ENCODE data around the gene PARD3. TPM values are rescaled to one million over a fixed set of nuclear protein-coding genes. Genes with fewer than 3 reads are reported as not detected.

Gene PARD3
- total RNA-seq, 1 experiment from 2014 or later, result 57.4 TPM

DNA sequence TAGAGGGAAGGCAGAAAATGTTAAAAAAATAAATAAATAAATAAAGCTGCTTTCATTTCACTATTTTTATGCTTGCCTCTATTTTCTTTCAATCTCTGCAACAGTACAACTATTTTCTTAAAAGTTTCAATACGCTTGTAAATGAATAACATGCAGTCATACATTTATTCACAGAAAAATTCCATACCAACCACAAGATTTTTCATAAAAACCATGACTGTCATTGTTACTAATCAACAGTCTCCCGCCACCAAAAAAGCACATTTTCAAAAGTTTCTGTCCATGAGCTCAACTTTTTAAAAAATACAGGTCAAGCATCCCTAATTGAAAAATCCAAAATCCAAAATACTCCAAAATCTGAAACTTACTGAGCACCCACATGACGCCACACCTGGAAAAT lies 5.3 kb downstream of the PARD3 start:
- no peaks in the 10 kb centered on the region for H3K9me2 ChIP-seq (ENCODE audit: insufficient read depth)
- intact Hi-C loops (cut with micrococcal nuclease; ENCODE audit: unreplicated experiment), result no loop called here
- H3K27me3 ChIP-seq (ENCODE audit: insufficient read depth, low read depth), result no peaks in the 10 kb centered on the region
- no peaks in the 10 kb centered on the region for H3K36me3 ChIP-seq (ENCODE audit: low read depth)
- H3K79me2 ChIP-seq (ENCODE audit: low read depth), result peaks cover 88% of the 10 kb centered on the region
- peaks cover 27% of the 10 kb centered on the region for H4K20me1 ChIP-seq (ENCODE audit: insufficient read depth)
- no TSS peak for BruUV-seq (replicated peaks)
- POLR2A ChIA-PET (ENCODE audit: unreplicated experiment), result no interaction called here
- TF ChIP-seq EZH2 (IDR thresholded peaks at IDR 0.05; ENCODE audit: low read depth), result no peak
- TF ChIP-seq, protein P1, sequence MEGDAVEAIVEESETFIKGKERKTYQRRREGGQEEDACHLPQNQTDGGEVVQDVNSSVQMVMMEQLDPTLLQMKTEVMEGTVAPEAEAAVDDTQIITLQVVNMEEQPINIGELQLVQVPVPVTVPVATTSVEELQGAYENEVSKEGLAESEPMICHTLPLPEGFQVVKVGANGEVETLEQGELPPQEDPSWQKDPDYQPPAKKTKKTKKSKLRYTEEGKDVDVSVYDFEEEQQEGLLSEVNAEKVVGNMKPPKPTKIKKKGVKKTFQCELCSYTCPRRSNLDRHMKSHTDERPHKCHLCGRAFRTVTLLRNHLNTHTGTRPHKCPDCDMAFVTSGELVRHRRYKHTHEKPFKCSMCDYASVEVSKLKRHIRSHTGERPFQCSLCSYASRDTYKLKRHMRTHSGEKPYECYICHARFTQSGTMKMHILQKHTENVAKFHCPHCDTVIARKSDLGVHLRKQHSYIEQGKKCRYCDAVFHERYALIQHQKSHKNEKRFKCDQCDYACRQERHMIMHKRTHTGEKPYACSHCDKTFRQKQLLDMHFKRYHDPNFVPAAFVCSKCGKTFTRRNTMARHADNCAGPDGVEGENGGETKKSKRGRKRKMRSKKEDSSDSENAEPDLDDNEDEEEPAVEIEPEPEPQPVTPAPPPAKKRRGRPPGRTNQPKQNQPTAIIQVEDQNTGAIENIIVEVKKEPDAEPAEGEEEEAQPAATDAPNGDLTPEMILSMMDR (conservative IDR thresholded peaks at IDR 0.05), result no peak
- no peak overlapping the region for H3K27ac ChIP-seq
- CTCF ChIA-PET, result interaction anchor here (0.6 to 0.7 kb wide), 2 partner anchors 8 to 76 kb away, joined by 3 read pairs; no protein-coding TSS in a partner anchor
- peaks cover 21% of the 10 kb centered on the region for H3K4me1 ChIP-seq (replicated peaks; ENCODE audit: insufficient read depth)
- no peak for DNase-seq
- H2AFZ ChIP-seq, result no peak overlapping the region
- H3F3A ChIP-seq (ENCODE audit: insufficient read depth, low read depth), result no peaks in the 10 kb centered on the region
- no peak overlapping the region for H3K4me2 ChIP-seq
- no peak overlapping the region for H3K4me3 ChIP-seq
- no peaks in the 10 kb centered on the region for H3K9me3 ChIP-seq (ENCODE audit: insufficient read depth, low read depth)

DNA sequence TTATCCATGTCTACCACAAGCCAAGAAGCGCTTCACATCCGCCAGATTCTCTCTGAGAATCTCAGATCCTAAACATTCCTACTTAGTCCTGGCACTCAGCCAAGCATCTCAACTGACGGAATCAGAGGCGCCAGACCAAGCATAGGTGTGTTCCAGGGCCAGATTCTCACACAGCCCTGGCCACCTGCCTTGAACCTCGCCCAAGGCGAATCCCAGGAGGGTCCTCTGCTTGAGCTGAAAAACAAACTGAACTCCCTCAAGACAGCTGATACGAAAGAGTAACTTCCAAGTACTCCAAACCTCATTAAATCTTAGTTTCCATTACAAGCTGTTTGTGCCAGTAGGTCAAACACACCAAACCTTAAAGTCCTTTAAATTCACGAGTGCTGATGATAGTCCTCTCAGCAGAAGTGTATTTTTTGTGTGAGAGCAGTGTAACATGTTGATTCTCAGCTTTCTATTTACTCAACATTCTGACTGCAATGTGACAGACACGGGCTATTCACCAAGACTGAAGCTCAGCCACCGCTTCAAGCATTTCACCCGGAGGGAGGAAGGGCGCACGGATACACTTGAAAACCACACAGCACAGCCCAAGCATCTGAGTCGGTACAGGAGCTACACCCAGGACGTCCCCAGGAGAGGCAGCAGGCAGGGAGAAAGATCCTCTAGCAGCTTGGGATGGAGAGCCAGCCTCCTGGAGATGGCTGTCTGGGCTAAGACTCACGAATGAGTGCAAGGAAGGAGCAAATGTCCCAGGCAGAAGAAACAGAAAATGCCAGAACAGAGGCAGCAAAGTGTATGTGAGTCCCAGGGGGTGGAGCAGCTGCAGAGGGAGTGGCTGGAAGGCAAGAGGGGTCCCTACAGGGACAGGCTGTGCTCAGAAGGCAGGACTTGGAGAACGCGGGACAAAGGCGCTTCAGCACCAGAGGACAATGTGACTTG lies 6.0 kb downstream of the PARD3 start:
- no peak overlapping the region for H2AFZ ChIP-seq
- TF ChIP-seq EZH2 (IDR thresholded peaks at IDR 0.05; ENCODE audit: low read depth), result no peak
- TF ChIP-seq, protein P1 (conservative IDR thresholded peaks at IDR 0.05), result no peak
- H3K36me3 ChIP-seq (ENCODE audit: low read depth), result no peaks in the 10 kb centered on the region
- intact Hi-C loops (cut with micrococcal nuclease; ENCODE audit: unreplicated experiment), result no loop called here
- H3K9me3 ChIP-seq (ENCODE audit: insufficient read depth, low read depth), result no peaks in the 10 kb centered on the region
- peaks cover 27% of the 10 kb centered on the region for H4K20me1 ChIP-seq (ENCODE audit: insufficient read depth)
- H3K4me1 ChIP-seq (replicated peaks; ENCODE audit: insufficient read depth), result peaks cover 21% of the 10 kb centered on the region
- DNase-seq, result no peak
- no TSS peak for BruUV-seq (replicated peaks)
- H3K4me2 ChIP-seq, result no peak overlapping the region
- H3K9me2 ChIP-seq (ENCODE audit: insufficient read depth), result no peaks in the 10 kb centered on the region
- H3K4me3 ChIP-seq, result no peak overlapping the region
- H3F3A ChIP-seq (ENCODE audit: insufficient read depth, low read depth), result no peaks in the 10 kb centered on the region
- no peak overlapping the region for H3K27ac ChIP-seq
- H3K79me2 ChIP-seq (ENCODE audit: low read depth), result peaks cover 92% of the 10 kb centered on the region
- POLR2A ChIA-PET (ENCODE audit: unreplicated experiment), result no interaction called here
- H3K27me3 ChIP-seq (ENCODE audit: insufficient read depth, low read depth), result no peaks in the 10 kb centered on the region
- CTCF ChIA-PET, result interaction anchor here (0.7 kb wide), 1 partner anchor 8 kb away, joined by 3 read pairs; no protein-coding TSS in a partner anchor

- Histone ChIP-seq H3K36me3 (ENCODE audit: low read depth) (no peaks in the 10 kb centered on the region), H3K27ac (no peak overlapping the region), H2AFZ (no peak overlapping the region), H3K4me3 (no peak overlapping the region), H3K27me3 (ENCODE audit: insufficient read depth, low read depth) (no peaks in the 10 kb centered on the region), H3K9me2 (ENCODE audit: insufficient read depth) (no peaks in the 10 kb centered on the region), H4K20me1 (ENCODE audit: insufficient read depth) (peaks cover 23% of the 10 kb centered on the region), H3K4me1 (replicated peaks; ENCODE audit: insufficient read depth) (peaks cover 18% of the 10 kb centered on the region), H3K4me2 (no peak overlapping the region), H3K79me2 (ENCODE audit: low read depth) (peaks cover 91% of the 10 kb centered on the region), H3K9me3 (ENCODE audit: insufficient read depth, low read depth) (no peaks in the 10 kb centered on the region), H3F3A (ENCODE audit: insufficient read depth, low read depth) (no peaks in the 10 kb centered on the region)
- ChIA-PET CTCF (interaction anchor here (0.6 kb wide), 1 partner anchor 126 kb away, joined by 3 read pairs; no protein-coding TSS in a partner anchor), POLR2A (ENCODE audit: unreplicated experiment) (interaction anchor here (0.7 kb wide), 1 partner anchor 8 kb away, joined by 7 read pairs; no protein-coding TSS in a partner anchor)
- intact Hi-C loops (cut with micrococcal nuclease; ENCODE audit: unreplicated experiment), result no loop called here
- no TSS peak for BruUV-seq (replicated peaks)
- DNase-seq, result no peak
- no peak for TF ChIP-seq EZH2 (IDR thresholded peaks at IDR 0.05; ENCODE audit: low read depth)
- TF ChIP-seq, protein P1 (conservative IDR thresholded peaks at IDR 0.05), result no peak
Measured at GRCh38 chr10:34808336-34808735, 6.8 kb downstream of the PARD3 start.
